HG02884 (cell line): ENCODE results near the gene HBD.
"Not testable (repeated sequence)": the region's sequence is repeated elsewhere in the genome, so short reads cannot be mapped to it uniquely, and the experiment has no call there.

ENCODE experiments used
- ATAC-seq: cut with Tn5 transposase; IDR thresholded peaks from one replicate; pipeline ENCODE4 v1.9.1; 2021; ENCODE audit warnings: mild to moderate bottlenecking, moderate library complexity; ENCODE audit not compliant: unreplicated experiment

HBD gene

GRCh38 chr11:5253440-5253839, 19.2 kb upstream of the HBD start:
- ATAC-seq: not testable (repeated sequence)

GRCh38 chr11:5252919-5253265, 18.6 kb upstream of the HBD start:
- no peak for ATAC-seq

GRCh38 chr11:5252192-5252918, 18.1 kb upstream of the HBD start:
- ATAC-seq: no peak

- no peak for ATAC-seq
Measured at GRCh38 chr11:5251746-5252145, 17.5 kb upstream of the HBD start.

GRCh38 chr11:5250543-5251204, 16.4 kb upstream of the HBD start:
- ATAC-seq: no peak

- not testable (repeated sequence) for ATAC-seq
Measured at GRCh38 chr11:5249807-5250396, 15.6 kb upstream of the HBD start, which contains the start of gene HBG1. Gene HBG1, minus strand, starts transcription at chr11:5249857. Its CDS starts 53 bp downstream, at chr11:5249804.

- ATAC-seq: not testable (repeated sequence)
Measured at GRCh38 chr11:5248498-5248897, 14.2 kb upstream of the HBD start.

- no peak for ATAC-seq
Measured at GRCh38 chr11:5247472-5248192, 13.3 kb upstream of the HBD start.

GRCh38 chr11:5246772-5247471, 12.6 kb upstream of the HBD start:
- ATAC-seq: no peak

GRCh38 chr11:5245155-5245554, 10.9 kb upstream of the HBD start:
- ATAC-seq: no peak

GRCh38 chr11:5243816-5244180, 9.5 kb upstream of the HBD start:
- ATAC-seq: no peak

- ATAC-seq: peak; percentile 64
Measured at GRCh38 chr11:5242933-5243815, 8.9 kb upstream of the HBD start.

GRCh38 chr11:5242208-5242607, 7.9 kb upstream of the HBD start:
- no peak for ATAC-seq

- no peak for ATAC-seq
Measured at GRCh38 chr11:5241458-5241857, 7.2 kb upstream of the HBD start.

- no peak for ATAC-seq
Measured at GRCh38 chr11:5240458-5240857, 6.2 kb upstream of the HBD start.

GRCh38 chr11:5240056-5240455, 5.8 kb upstream of the HBD start:
- no peak for ATAC-seq

GRCh38 chr11:5239046-5239445, 4.8 kb upstream of the HBD start:
- no peak for ATAC-seq

- no peak for ATAC-seq
Measured at GRCh38 chr11:5238486-5238885, 4.2 kb upstream of the HBD start.

- no peak for ATAC-seq
Measured at GRCh38 chr11:5237420-5237819, 3.1 kb upstream of the HBD start.
